Right lobe of liver (tissue), 6 donors: Measurements from ENCODE around the gene RTN4R. TPM values are rescaled to one million over a fixed set of nuclear protein-coding genes. Genes with fewer than 3 reads are reported as not detected.

Experiments
- ATAC-seq, 4 donors: fragments of 200-7000 bp; cut with Tn5 transposase; one replicate each; pipeline ENCODE4 v1.9.1; 2020; ENCODE audit warnings: mild to moderate bottlenecking in 4 of 4, moderate library complexity in 4 of 4
- DNase-seq, 3 donors: peaks; one replicate each; pipeline ENCODE4 v3.0.0-alpha.2; 2020
- H3K27ac ChIP-seq, 3 donors: fragments of 200-600 bp; one replicate each; pipeline ENCODE4 v1.8.0; 2022
- H3K27me3 ChIP-seq, 2 donors: fragments of 200-600 bp; one replicate each; pipeline ENCODE4 v1.8.0; 2022
- H3K36me3 ChIP-seq, 4 donors: fragments of 200-600 bp; sonication (generic) in 1 of 4; one replicate each; pipeline versions ENCODE4 v1.5.1 to v1.8.0; 2017 to 2022; ENCODE audit warnings: control low read depth in 1 of 4
- H3K4me1 ChIP-seq, 4 donors: fragments of 200-600 bp; sonication (generic) in 1 of 4; one replicate each; pipeline versions ENCODE4 v1.5.1 to v1.8.0; 2017 to 2022; ENCODE audit warnings: control low read depth in 1 of 4
- H3K4me3 ChIP-seq, 3 donors: fragments of 200-600 bp; one replicate each; pipeline ENCODE4 v1.8.0; 2022
- H3K9me3 ChIP-seq, 4 donors: fragments of 200-600 bp; sonication (generic) in 1 of 4; one replicate each; pipeline versions ENCODE4 v1.5.1 to v1.8.0; 2017 to 2022; ENCODE audit warnings: control low read depth in 1 of 4
- CTCF ChIP-seq, 4 donors: fragments of 200-600 bp in 3 of 4; fragments of 450-650 bp in 1 of 4; IDR thresholded peaks; one replicate each; pipeline versions ENCODE4 v1.5.1 to v1.8.0; 2016 to 2022; ENCODE audit warnings: antibody characterized with exemption in 4 of 4, mild to moderate bottlenecking in 2 of 4
- POLR2A ChIP-seq: fragments of 450-650 bp; IDR thresholded peaks from one replicate; pipeline ENCODE4 v1.6.1; 2017; ENCODE audit warnings: antibody characterized with exemption, mild to moderate bottlenecking
- WGBS: methylation state at CpG from one replicate; pipeline ENCODE4 v1.1.6; 2018; ENCODE audit warnings: low coverage, low lambda C conversion rate; ENCODE audit not compliant: insufficient coverage; ENCODE audit errors: missing lambda C conversion rate; 5-methylcytosine and 5-hydroxymethylcytosine counted together
- intact Hi-C, 2 donors: fragments of 100-400 bp; cut with DNase I; formaldehyde crosslinking; loops; one replicate each; pipeline versions ENCODE4 v1.11.2 to v1.14.1; 2022
- total RNA-seq, 6 experiments: library from RNA; depleted of rRNA in 2 of 6; stranded (reverse); fragments of >200 nt in 2 of 6; fragmentation: NEBNext Ultra II Directional in 3 of 6; extraction: Animal tissue kit (Norgen Biotek cat#: 25700) in 3 of 6; gene quantifications; one replicate each; pipeline versions ENCODE4 v1.1.0 to v1.2.4, GENCODE V29; 2016 to 2023
- donor health status: DM: no; HTN: yes; CAD: no.
- donor health status: DM: no; HTN: no; CAD: no.
- donor health status: DM: no; HTN: no; CAD: no.
- donor health status: DM: no; HTN: yes; CAD: no.
- donor health status: DM: no; HTN: yes; CAD: no.

RTN4R gene
- total RNA-seq, 6 experiments from 2014 or later, result 3.0 to 12.4 (median 8.5) TPM

GRCh38 chr22:20212754-20213699 is 55.1 kb downstream of the RTN4R start:
- DNase-seq (no peak), ATAC-seq (no peak)
- intact Hi-C loops, result no loop called here
- Histone ChIP-seq H3K27me3 (no peaks in the 10 kb centered on the region), H3K4me1 (peaks cover 0 to 33% (median 0%) of the 10 kb centered on the region in 4 donors), H3K36me3 (no peaks in the 10 kb centered on the region), H3K27ac (no peak overlapping the region), H3K9me3 (no peaks in the 10 kb centered on the region), H3K4me3 (no peak overlapping the region)
- no peak for TF ChIP-seq POLR2A
- TF ChIP-seq CTCF (IDR thresholded peaks at IDR 0.05), result no peak
- 76% methylated on average over 3 of the region's 27 CpGs for WGBS

GRCh38 chr22:20211997-20212753 is 55.9 kb downstream of the RTN4R start:
- H3K9me3 ChIP-seq, result no peaks in the 10 kb centered on the region
- ATAC-seq (peak; percentile 60 to 80 (median 65)), DNase-seq (peak; percentile 86 to 92 (median 88))
- peaks cover 0 to 41% (median 2%) of the 10 kb centered on the region in 4 donors for H3K4me1 ChIP-seq
- WGBS, result 53% methylated on average over 15 of the region's 26 CpGs
- H3K4me3 ChIP-seq, result peak overlapping the region; percentile 8 to 27 (median 19)
- peak overlapping the region in 2 of 3 donors; percentile 24 to 43 for H3K27ac ChIP-seq
- H3K27me3 ChIP-seq, result no peaks in the 10 kb centered on the region
- TF ChIP-seq POLR2A (peak; percentile 65), CTCF (IDR thresholded peaks at IDR 0.05) (no peak)
- intact Hi-C loops, result no loop called here
- no peaks in the 10 kb centered on the region for H3K36me3 ChIP-seq

- Histone ChIP-seq H3K9me3 (no peaks in the 10 kb centered on the region), H3K36me3 (no peaks in the 10 kb centered on the region), H3K27me3 (no peaks in the 10 kb centered on the region), H3K4me3 (peak overlapping the region; percentile 8 to 27 (median 19)), H3K27ac (peak overlapping the region in 2 of 3 donors; percentile 24 to 43), H3K4me1 (peaks cover 0 to 41% (median 5%) of the 10 kb centered on the region in 4 donors)
- 60% methylated on average over 1 of the region's 10 CpGs for whole genome bisulfite sequencing
- DNase-seq, result no peak
- TF ChIP-seq POLR2A, result no peak
- TF ChIP-seq CTCF (IDR thresholded peaks at IDR 0.05), result no peak
- ATAC-seq, result no peak
- intact Hi-C loops, result no loop called here
Observed at GRCh38 chr22:20211409-20211996, 56.6 kb downstream of the RTN4R start.

- intact Hi-C loops, result no loop called here
- Histone ChIP-seq H3K27ac (no peak overlapping the region), H3K9me3 (no peaks in the 10 kb centered on the region), H3K36me3 (no peaks in the 10 kb centered on the region), H3K4me1 (peaks cover 0 to 50% (median 5%) of the 10 kb centered on the region in 4 donors), H3K4me3 (no peak overlapping the region), H3K27me3 (no peaks in the 10 kb centered on the region)
- WGBS, result 60% methylated on average over 1 of the region's 9 CpGs
- TF ChIP-seq CTCF (IDR thresholded peaks at IDR 0.05), result no peak
- no peak for TF ChIP-seq POLR2A
- ATAC-seq, result no peak
- no peak for DNase-seq
Observed at GRCh38 chr22:20210473-20211059, 57.6 kb downstream of the RTN4R start.
